Erythroblast (primary cell): ENCODE measurements around the gene RBMS1.

Experiments used
- GATA1 ChIP-seq: IDR thresholded peaks from 2 replicates; pipeline ENCODE4 v1.6.1; 2011; ENCODE audit warnings: low read depth, mild to moderate bottlenecking, control low read depth, low read length, moderate library complexity
- POLR2A ChIP-seq: IDR thresholded peaks from 2 replicates; pipeline ENCODE4 v1.6.1; 2011; ENCODE audit warnings: mild to moderate bottlenecking, low read length

DNA sequence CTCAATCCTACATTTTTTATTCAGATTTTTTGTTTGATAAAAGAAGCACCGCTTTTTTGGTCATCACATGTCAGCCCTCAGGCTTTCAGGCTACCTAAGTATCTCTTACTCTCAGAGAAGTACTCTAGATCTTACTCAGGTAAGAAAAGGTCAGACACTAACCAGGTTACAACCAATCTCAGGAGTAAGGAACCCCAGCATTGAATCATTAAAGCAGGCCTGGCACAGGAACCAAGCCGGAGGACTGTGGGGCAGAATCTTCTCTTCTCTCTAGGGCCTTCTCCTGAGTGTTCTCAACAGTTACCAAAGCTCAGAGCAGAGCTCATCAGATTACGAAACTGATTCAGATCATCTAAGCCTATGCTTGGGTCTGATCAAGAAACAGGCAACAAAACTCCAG lies 28.2 kb downstream of the RBMS1 start:
- TF ChIP-seq POLR2A: no peak
- TF ChIP-seq GATA1: no peak
